Epithelial cell of umbilical artery (primary cell): Measurements from ENCODE around the gene MFSD11. TPM values are rescaled to one million over a fixed set of nuclear protein-coding genes. Genes with fewer than 3 reads are reported as not detected.

Experiments used
- total RNA-seq: library from RNA; depleted of rRNA; stranded (reverse); fragments of >200 nt; gene quantifications from 2 replicates; pipeline ENCODE4 v1.2.3, GENCODE V29; 2014

Gene MFSD11
- total RNA-seq, result 22.1 and 28.9 TPM in 2 replicates

GRCh38 chr17:76737676-76738467 is at the start of gene MFSD11:
TSS of gene MFSD11 (plus strand) at chr17:76738119. CDS start at chr17:76738353, 234 bp downstream.

GRCh38 chr17:76710863-76711611 is 26.9 kb upstream of the MFSD11 start, which contains the start of gene MXRA7:
TSS of gene MXRA7 (minus strand) at chr17:76710965. CDS start at chr17:76710946, 19 bp downstream.

GRCh38 chr17:76726231-76726775 is 11.6 kb upstream of the MFSD11 start, which contains the start of gene JMJD6:
TSS of gene JMJD6 (minus strand) at chr17:76726606. CDS start at chr17:76726475, 131 bp downstream.

GRCh38 chr17:76726776-76727718 is 10.9 kb upstream of the MFSD11 start, which contains the start of gene METTL23:
TSS of gene METTL23 (plus strand) at chr17:76726839. CDS start at chr17:76729711, 2,872 bp downstream.

DNA sequence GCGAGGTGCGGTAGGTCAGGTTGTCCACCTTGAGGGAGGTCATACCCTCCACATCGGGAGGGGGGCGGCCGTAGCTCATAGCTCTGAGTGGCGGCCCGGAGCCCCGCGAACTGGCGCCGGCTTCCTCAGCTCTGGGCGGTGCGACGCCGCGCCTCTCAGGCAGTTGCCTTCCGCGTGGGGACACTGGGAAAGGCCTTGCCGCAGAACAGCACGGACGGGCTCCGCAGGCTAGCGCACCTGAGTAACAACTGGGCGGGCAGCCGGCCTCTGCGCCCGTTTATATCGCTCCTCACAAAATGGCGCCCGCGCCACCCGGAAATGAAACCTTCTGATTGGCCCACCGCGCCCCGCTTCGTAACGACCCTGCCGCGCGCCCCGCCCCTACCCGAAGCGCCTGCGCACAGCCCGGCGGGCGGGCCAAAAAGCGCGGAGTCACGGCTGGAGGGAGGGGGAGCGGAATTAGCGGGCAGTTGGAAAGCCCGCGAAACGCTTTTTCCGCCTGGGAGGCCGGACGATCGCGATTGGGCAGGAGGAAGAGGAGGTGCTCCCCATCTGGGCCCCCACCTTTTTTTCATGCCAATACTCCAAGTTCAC is 740 bp upstream of the MFSD11 start, which contains the start of gene SRSF2:
TSS of gene SRSF2 (minus strand) at position 250 of the 594 bp plus-strand sequence. CDS start at position 79, 171 bp downstream.

Other genes starting within 250 kb of the MFSD11 start
- gene RHBDF2, start 236.7 kb upstream of the MFSD11 start, total RNA-seq, result 8.1 and 18.1 TPM in 2 replicates
- 0.32 and 0.46 TPM in 2 replicates for gene CYGB, start 200.4 kb upstream of the MFSD11 start, total RNA-seq
- not detected in 2 replicates for gene PRCD, start 198.1 kb upstream of the MFSD11 start, total RNA-seq
- 0.65 and 1.1 TPM in 2 replicates for gene ST6GALNAC2, start 152.3 kb upstream of the MFSD11 start, total RNA-seq
- not detected in 2 replicates for gene ST6GALNAC1, start 94.4 kb upstream of the MFSD11 start, total RNA-seq
- 63.3 and 114 TPM in 2 replicates for gene MXRA7, start 27.2 kb upstream of the MFSD11 start, total RNA-seq
- gene JMJD6, start 11.5 kb upstream of the MFSD11 start, total RNA-seq, result 22.4 and 22.9 TPM in 2 replicates
- 22.4 and 24.0 TPM in 2 replicates for gene METTL23, start 11.3 kb upstream of the MFSD11 start, total RNA-seq
- 189 and 281 TPM in 2 replicates for gene SRSF2, start 788 bp upstream of the MFSD11 start, total RNA-seq
- 0.91 and 0.97 TPM in 2 replicates for gene MGAT5B, start 130.3 kb downstream of the MFSD11 start, total RNA-seq